Glomerular visceral epithelial cell (primary cell): ENCODE measurements around the gene AKAP13.
"Not testable (repeated sequence)": the region's sequence is repeated elsewhere in the genome, so short reads cannot be mapped to it uniquely, and the experiment has no call there.

Experiments used
- DNase-seq: peaks from one replicate; pipeline ENCODE4 v3.0.0-alpha.2; 2016; ENCODE audit errors: extremely low spot score

Gene AKAP13

GRCh38 chr15:85535533-85536330 is 155.3 kb downstream of the AKAP13 start:
- not testable (repeated sequence) for DNase-seq

- DNase-seq: no peak
These were observed 155.9 kb downstream of the AKAP13 start for GRCh38 chr15:85536341-85536740.

DNA sequence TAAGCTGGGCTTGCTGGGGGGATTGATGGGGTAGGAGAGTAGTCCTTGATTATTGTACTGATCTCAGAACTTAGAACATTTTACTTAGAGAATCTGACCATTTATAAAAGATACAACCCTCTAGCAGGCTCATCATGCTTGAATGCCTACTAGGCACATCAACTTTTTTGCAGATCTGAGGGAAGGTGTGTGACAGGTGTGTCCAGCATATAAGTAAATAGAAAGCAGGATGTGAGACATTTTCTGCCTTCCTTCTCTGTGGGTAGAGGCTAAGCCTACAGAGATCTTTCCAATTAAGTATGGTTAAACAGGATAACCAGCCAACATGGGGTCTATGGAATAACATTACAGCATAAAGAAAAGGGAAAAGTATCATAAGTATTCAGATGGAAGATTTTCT is 159.1 kb downstream of the AKAP13 start:
- no peak for DNase-seq

- DNase-seq: no peak
These were observed 159.8 kb downstream of the AKAP13 start for GRCh38 chr15:85540085-85540797.

DNA sequence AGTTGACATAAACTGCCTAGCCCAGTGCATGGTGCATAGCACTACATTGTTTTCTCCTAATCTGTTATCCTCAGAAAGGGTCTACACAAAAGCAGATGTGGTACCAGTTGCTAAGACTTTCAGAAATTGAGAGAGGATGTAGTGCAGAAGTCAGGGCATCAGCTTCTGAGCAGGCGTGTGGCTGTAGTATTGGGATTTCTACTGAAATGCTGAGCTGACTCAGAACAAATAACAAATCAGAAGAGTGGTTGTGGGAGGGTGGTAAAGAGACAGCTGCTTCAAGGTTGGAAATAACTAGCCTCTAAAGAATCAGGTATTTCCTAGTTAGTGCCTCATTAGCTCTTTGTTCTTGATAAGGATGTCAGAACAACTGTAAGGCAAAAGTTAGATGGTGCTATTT is 161.3 kb downstream of the AKAP13 start:
- no peak for DNase-seq

GRCh38 chr15:85542488-85542887 is 162.1 kb downstream of the AKAP13 start:
- DNase-seq: no peak

GRCh38 chr15:85542895-85543331 is 162.5 kb downstream of the AKAP13 start:
- no peak for DNase-seq

DNA sequence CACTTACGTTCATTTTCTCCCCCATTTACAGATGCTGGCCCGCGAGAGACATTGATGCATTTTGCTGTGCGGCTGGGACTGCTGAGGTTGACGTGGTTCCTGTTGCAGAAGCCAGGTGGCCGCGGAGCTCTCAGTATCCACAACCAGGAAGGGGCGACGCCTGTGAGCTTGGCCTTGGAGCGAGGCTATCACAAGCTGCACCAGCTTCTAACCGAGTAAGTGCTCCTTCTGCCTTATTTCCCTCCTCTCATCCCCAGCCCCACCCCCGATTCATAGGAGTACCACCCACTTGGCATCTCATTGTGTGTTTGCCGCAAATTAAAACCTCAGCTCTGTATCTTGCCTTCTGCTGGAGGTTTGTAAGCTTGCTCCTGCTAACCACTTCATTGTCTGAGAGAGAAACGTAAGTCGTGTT is 163.3 kb downstream of the AKAP13 start:
- DNase-seq: no peak

DNA sequence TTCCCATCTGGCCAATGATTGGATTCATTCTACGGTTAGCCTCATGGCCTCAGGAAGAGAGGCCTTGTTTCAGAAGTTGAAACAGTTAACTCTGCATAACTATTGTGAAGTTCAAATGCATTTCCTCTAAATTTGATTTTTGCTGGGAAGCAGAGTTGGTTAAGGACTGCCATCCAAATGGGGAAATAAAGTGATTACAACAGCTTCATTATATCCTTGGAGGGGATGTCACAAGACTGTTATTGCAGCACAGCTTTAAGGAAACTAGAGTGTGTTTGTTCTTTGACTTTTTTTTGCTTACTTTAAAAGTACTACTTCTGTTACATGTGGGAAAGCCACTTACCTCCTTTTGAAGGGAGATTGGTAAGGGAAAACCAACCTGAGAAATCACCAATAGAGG is 164.8 kb downstream of the AKAP13 start:
- no peak for DNase-seq

DNA sequence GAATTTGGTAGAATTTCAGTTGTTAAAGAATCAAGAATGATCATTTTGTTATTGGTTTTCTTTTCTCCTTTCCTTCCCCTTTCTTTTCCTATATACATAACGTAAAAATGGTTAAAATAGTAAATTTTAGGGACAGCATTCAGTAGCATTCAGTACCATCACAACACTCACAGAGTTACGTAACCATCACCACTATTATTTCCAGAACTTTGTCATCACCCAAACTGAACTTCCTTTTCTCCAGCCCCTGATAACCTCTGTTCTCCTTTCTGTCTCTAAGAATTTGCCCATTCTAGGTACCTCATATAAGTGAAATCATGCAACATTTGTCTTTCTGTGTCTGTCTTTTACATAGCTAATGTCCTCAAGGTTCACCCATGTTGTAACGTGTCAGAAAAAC is 165.3 kb downstream of the AKAP13 start:
- no peak for DNase-seq

- DNase-seq: no peak
These were observed 167.0 kb downstream of the AKAP13 start for GRCh38 chr15:85547386-85547785.

DNA sequence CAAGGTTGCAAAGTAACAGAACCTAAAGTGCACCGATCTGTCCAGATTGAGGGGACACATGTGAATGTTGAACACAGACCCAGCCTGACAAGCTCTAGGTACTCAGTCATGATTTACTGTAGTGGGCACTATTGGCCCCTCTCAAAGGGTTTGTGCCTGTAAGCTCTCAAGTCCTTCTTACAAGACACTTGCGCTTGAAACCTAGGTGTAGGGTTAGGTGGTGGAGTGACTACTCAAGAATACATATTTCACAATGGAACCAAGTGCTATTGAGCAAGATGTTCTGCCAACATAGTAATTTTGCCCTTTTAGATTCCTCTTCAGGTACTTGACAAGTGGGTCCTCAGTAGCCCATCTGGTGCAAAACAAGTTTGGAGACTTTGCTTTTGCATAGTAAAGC is 169.9 kb downstream of the AKAP13 start:
- no peak for DNase-seq

- no peak for DNase-seq
These were observed 170.9 kb downstream of the AKAP13 start for GRCh38 chr15:85551221-85551832.

DNA sequence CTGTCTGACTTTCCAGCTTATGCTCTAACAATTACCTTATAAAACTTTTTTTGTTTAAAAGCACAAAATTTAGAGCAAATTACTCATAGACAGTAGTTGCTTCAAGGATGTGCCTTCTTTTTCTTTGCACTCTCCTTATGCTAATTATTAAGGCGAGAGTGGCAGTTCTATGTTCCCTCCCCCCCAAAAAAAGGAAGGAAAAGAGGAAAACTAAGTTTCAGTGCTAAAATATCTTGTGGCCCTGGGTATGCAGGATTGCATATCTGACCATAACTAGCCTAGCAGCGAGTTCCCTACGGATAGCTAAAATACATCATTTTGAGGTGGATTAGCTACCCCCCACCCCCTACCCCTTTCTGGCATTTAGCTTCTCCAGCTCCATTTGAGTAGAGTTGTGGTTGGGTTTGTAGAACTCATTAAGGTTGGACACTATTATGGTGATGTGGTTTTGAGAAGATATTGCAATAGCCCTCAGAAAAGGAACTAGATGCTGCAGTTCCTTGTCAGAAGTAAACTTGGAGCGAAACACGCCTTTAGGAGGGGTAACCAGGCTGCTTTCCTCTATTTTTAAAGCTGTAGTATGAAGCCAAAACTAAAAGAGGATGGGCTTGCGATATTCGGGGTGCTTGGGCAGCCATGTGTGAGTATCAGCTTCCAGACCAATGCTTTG is 174.6 kb downstream of the AKAP13 start:
- DNase-seq: no peak

DNA sequence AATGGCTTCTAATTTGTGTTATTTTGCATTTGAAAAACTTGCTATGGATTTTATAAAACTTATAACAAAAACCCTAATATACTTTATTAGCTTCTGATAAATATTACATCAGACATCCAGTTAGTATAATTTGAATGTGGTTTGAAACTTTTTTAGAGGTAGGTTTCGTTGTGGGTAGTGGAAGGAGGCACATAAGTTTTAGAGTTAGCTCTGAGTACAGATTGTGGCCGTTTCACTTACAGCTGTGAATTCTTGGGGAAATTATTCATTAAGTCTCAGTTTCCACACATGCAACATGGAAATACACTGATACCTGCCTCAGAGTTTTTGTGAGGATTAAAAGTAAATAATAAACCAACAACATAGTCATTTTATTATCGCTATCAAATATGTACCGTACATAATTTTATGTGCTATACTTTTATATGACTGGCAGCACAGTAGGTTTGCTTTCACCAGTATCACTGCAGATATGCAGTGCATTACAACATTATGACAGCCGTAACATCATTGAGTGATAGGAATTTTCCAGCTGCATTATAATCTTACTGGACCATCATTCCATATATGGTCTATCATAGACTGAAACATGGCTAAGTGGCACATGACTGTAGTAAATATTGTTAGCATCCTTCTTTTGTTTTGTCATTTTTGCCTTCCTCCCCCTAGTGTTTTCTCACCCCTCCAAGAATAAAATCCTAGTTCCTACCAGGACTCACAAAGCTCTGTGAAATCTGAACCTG is 175.6 kb downstream of the AKAP13 start:
- no peak for DNase-seq

DNA sequence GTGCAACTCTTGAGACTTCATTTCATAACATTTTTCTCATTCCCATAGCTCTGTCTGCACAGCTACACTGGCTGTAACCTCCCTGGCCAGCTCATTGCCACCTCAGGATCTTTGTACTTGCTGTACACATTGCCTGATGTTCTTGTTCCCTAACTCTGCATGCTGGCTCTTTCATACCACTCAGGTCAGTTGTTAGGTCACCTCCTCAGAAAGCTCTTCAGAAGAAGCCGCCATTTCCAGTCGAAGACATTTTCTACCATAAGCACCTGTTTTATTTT is 176.2 kb downstream of the AKAP13 start:
- DNase-seq: no peak

- no peak for DNase-seq
These were observed 177.0 kb downstream of the AKAP13 start for GRCh38 chr15:85557385-85557784.

- no peak for DNase-seq
These were observed 178.4 kb downstream of the AKAP13 start for GRCh38 chr15:85558848-85559247.

DNA sequence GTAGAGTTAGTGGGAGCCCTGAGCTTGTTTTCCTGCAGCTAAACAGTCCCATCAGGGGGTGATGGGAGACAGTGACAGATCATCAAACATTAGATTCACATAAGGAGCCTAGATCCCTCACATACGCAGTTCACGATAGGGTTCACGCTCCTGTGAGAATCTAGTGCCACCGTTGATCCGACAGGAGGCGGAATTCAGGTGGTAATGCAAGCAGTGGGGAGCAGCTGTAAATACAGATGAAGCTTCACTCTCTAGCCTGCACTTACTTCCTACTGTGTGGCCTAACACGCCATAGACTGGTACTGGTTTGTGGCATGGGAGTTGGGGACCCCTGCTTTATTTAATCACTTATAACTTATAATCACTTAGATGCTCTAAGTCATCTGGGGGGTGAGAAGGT is 179.1 kb downstream of the AKAP13 start:
- DNase-seq: no peak

DNA sequence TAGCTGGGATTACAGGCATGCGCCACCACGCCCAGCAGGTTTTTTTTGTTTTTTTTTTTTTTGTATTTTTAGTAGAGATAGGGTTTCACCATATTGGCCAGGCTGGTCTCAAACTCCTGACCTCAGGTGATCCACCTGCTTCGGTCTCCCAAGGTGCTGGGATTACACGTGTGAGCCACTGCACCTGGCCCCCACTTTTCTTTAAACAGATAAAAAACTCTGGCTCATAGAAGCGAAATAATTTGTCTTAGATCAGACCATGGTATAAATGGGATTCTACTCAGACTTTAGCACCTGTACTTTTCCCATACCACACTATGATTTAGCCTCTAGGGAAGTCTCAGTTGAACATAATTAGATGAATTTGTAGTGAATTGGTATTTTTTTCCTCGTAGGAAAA is 182.4 kb downstream of the AKAP13 start:
- DNase-seq: no peak

GRCh38 chr15:85563328-85563727 is 182.9 kb downstream of the AKAP13 start:
- no peak for DNase-seq

GRCh38 chr15:85563731-85564130 is 183.3 kb downstream of the AKAP13 start:
- no peak for DNase-seq
